ENCODE results near the gene PLOD1.
A peak's percentile ranks its signal among the peaks of the same experiment; 100 is the strongest.

The PLOD1 gene

DNA sequence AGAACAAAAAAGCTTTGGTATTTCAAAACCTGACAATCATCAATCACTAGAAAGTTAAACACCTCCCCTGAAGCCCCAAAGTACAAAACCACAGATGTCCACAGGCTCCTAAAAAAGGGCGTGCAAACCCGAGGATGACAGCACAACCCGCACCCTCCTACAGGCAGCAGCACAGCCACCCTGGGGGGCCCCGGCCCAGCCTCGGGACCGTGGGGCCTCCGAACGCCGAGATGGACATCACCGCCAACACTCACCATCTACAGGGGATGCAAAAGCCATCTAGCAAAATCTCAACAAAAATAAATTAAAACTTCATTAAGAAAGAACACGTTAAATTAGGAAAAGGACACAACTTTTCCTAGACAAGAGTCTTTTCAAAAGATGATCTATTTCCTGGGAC is 14.9 kb upstream of the PLOD1 start:
- Histone ChIP-seq H3K9me3 (ENCODE audit: low read length) (no peaks in the 10 kb centered on the region), H4K20me1 (ENCODE audit: insufficient read depth, low read length) (no peaks in the 10 kb centered on the region), H3K27me3 (ENCODE audit: insufficient read depth, low read length) (no peaks in the 10 kb centered on the region), H3K36me3 (ENCODE audit: insufficient read depth, low read length) (peaks cover 52% of the 10 kb centered on the region), H3K4me2 (ENCODE audit: low read length) (no peak overlapping the region), H3K9me2 (ENCODE audit: low read depth, low read length) (no peaks in the 10 kb centered on the region), H3K9ac (ENCODE audit: low read length) (no peak overlapping the region), H2AFZ (ENCODE audit: low read length) (no peak overlapping the region), H3K79me2 (ENCODE audit: insufficient read depth, low read length) (peaks cover 14% of the 10 kb centered on the region), H3K4me3 (ENCODE audit: low read depth, low read length, poor library complexity, severe bottlenecking) (no peak overlapping the region), H3K4me1 (ENCODE audit: insufficient read depth, low read length, severe bottlenecking) (peaks cover 44% of the 10 kb centered on the region), H3F3A (ENCODE audit: insufficient read depth, low read length) (no peaks in the 10 kb centered on the region), H3K27ac (ENCODE audit: low read depth, low read length, poor library complexity, severe bottlenecking) (no peak overlapping the region)
- TF ChIP-seq, protein P1, sequence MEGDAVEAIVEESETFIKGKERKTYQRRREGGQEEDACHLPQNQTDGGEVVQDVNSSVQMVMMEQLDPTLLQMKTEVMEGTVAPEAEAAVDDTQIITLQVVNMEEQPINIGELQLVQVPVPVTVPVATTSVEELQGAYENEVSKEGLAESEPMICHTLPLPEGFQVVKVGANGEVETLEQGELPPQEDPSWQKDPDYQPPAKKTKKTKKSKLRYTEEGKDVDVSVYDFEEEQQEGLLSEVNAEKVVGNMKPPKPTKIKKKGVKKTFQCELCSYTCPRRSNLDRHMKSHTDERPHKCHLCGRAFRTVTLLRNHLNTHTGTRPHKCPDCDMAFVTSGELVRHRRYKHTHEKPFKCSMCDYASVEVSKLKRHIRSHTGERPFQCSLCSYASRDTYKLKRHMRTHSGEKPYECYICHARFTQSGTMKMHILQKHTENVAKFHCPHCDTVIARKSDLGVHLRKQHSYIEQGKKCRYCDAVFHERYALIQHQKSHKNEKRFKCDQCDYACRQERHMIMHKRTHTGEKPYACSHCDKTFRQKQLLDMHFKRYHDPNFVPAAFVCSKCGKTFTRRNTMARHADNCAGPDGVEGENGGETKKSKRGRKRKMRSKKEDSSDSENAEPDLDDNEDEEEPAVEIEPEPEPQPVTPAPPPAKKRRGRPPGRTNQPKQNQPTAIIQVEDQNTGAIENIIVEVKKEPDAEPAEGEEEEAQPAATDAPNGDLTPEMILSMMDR (IDR thresholded peaks at IDR 0.05; ENCODE audit: low read length), result no peak
- TF ChIP-seq EZH2 (IDR thresholded peaks at IDR 0.05; ENCODE audit: borderline replicate concordance, low read length), result no peak

DNA sequence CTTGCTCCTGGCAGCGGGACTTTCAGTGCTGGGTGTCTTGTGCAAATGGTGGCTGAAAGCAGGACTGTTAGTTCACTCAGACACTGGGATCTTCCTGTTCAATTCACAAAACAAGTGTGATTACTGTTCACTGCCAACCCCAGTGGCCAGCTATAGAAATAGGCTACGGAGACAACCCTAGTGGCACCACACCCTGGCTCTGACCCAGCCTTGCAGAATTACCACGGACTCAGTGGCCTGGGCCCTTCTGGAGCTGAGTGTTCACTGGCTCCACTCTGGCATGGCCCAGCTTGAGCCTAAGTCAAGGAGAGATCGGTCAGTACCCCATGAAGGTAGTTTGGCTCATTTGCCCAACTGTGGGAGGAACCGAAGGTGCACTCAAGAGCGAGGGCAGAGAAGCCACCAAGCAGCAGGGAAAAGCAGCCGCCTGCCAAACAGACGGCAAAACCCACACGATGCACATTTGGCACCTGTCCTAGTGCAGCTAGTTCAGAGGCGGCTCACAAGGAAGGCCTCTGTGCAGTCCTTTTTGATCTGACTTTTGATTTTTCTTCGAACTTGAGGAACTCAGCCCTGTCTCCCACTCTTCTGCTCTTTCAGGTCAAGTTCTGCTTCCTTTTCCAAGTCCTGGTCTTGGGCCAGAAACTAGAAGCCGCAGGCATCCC is 14.1 kb upstream of the PLOD1 start:
- no peak overlapping the region for H3K4me3 ChIP-seq (ENCODE audit: low read depth, low read length, poor library complexity, severe bottlenecking)
- TF ChIP-seq, protein P1 (IDR thresholded peaks at IDR 0.05; ENCODE audit: low read length), result no peak
- TF ChIP-seq EZH2 (IDR thresholded peaks at IDR 0.05; ENCODE audit: borderline replicate concordance, low read length), result no peak
- H2AFZ ChIP-seq (ENCODE audit: low read length), result no peak overlapping the region
- H3K9ac ChIP-seq (ENCODE audit: low read length), result peak overlapping the region; percentile 23; the same call in 1 of the 2 replicates
- peaks cover 19% of the 10 kb centered on the region for H3K79me2 ChIP-seq (ENCODE audit: insufficient read depth, low read length)
- H3K27me3 ChIP-seq (ENCODE audit: insufficient read depth, low read length), result no peaks in the 10 kb centered on the region
- no peaks in the 10 kb centered on the region for H4K20me1 ChIP-seq (ENCODE audit: insufficient read depth, low read length)
- H3K4me1 ChIP-seq (ENCODE audit: insufficient read depth, low read length, severe bottlenecking), result peaks cover 38% of the 10 kb centered on the region
- peaks cover 52% of the 10 kb centered on the region for H3K36me3 ChIP-seq (ENCODE audit: insufficient read depth, low read length)
- H3K4me2 ChIP-seq (ENCODE audit: low read length), result peak overlapping the region; percentile 9; the same call in 1 of the 2 replicates
- H3F3A ChIP-seq (ENCODE audit: insufficient read depth, low read length), result no peaks in the 10 kb centered on the region
- no peaks in the 10 kb centered on the region for H3K9me2 ChIP-seq (ENCODE audit: low read depth, low read length)
- H3K9me3 ChIP-seq (ENCODE audit: low read length), result no peaks in the 10 kb centered on the region
- no peak overlapping the region for H3K27ac ChIP-seq (ENCODE audit: low read depth, low read length, poor library complexity, severe bottlenecking)

- Histone ChIP-seq H3K36me3 (ENCODE audit: insufficient read depth, low read length) (peaks cover 52% of the 10 kb centered on the region), H3K79me2 (ENCODE audit: insufficient read depth, low read length) (peaks cover 19% of the 10 kb centered on the region), H3K9me3 (ENCODE audit: low read length) (no peaks in the 10 kb centered on the region), H3K4me3 (ENCODE audit: low read depth, low read length, poor library complexity, severe bottlenecking) (no peak overlapping the region), H3K4me2 (ENCODE audit: low read length) (peak overlapping the region; percentile 9; the same call in 1 of the 2 replicates), H3F3A (ENCODE audit: insufficient read depth, low read length) (no peaks in the 10 kb centered on the region), H3K27me3 (ENCODE audit: insufficient read depth, low read length) (no peaks in the 10 kb centered on the region), H3K27ac (ENCODE audit: low read depth, low read length, poor library complexity, severe bottlenecking) (no peak overlapping the region), H3K9me2 (ENCODE audit: low read depth, low read length) (no peaks in the 10 kb centered on the region), H3K9ac (ENCODE audit: low read length) (no peak overlapping the region; the same call in 1 of the 2 replicates), H4K20me1 (ENCODE audit: insufficient read depth, low read length) (no peaks in the 10 kb centered on the region), H3K4me1 (ENCODE audit: insufficient read depth, low read length, severe bottlenecking) (peaks cover 32% of the 10 kb centered on the region), H2AFZ (ENCODE audit: low read length) (no peak overlapping the region)
- TF ChIP-seq, protein P1 (IDR thresholded peaks at IDR 0.05; ENCODE audit: low read length), result no peak
- TF ChIP-seq EZH2 (IDR thresholded peaks at IDR 0.05; ENCODE audit: borderline replicate concordance, low read length), result no peak
These were observed 13.5 kb upstream of the PLOD1 start for GRCh38 chr1:11921022-11921421.
